A673 (cell line): ENCODE data around the gene KRTAP5-2. TPM values are rescaled to one million over a fixed set of nuclear protein-coding genes. Genes with fewer than 3 reads are reported as not detected.

Source experiments
- BruUV-seq: library from RNA; stranded (reverse); fragments of 400-500 nt; replicated peaks from 2 replicates; lab custom pipeline; 2021; lab: Mats Ljungman, UMichigan
- CTCF ChIA-PET: fragments of 300-600 bp; sonication (Branson Sonifier 250); formaldehyde crosslinking; loops from one replicate; lab custom pipeline; 2022; ENCODE audit warnings: antibody characterized with exemption; lab: Charles Lee
- POLR2A ChIA-PET: fragments of 300-600 bp; sonication (Branson Sonifier 250); formaldehyde crosslinking; loops from one replicate; lab custom pipeline; 2022; ENCODE audit warnings: antibody characterized with exemption; ENCODE audit not compliant: low non-redundant PET; lab: Charles Lee
- DNase-seq: peaks from one replicate; pipeline ENCODE4 v3.0.0-alpha.2; 2015; ENCODE audit warnings: low spot score
- H3K27ac ChIP-seq: fragments of 200-600 bp; sonication (generic); 2 replicates; pipeline ENCODE4 v1.5.1; 2016; ENCODE audit warnings: mixed run types, low read depth, mild to moderate bottlenecking, mixed read lengths, antibody characterized with exemption, low read length; ENCODE audit not compliant: poor library complexity, severe bottlenecking
- H3K27me3 ChIP-seq: fragments of 200-600 bp; sonication (generic); replicated peaks from 2 replicates; pipeline ENCODE4 v1.6.1; 2017; ENCODE audit warnings: mixed run types, low read depth, mild to moderate bottlenecking, mixed read lengths, antibody characterized with exemption, low read length; ENCODE audit not compliant: insufficient read depth, poor library complexity
- H3K36me3 ChIP-seq: fragments of 200-600 bp; sonication (generic); 2 replicates; pipeline ENCODE4 v1.6.1; 2016; ENCODE audit warnings: mixed run types, mild to moderate bottlenecking, mixed read lengths, antibody characterized with exemption, low read length; ENCODE audit not compliant: insufficient read depth, poor library complexity, severe bottlenecking
- H3K4me1 ChIP-seq: fragments of 200-600 bp; sonication (generic); 2 replicates; pipeline ENCODE4 v1.6.1; 2017; ENCODE audit warnings: mixed run types, mild to moderate bottlenecking, mixed read lengths, antibody characterized with exemption, low read length; ENCODE audit not compliant: insufficient read depth, poor library complexity, severe bottlenecking
- H3K4me3 ChIP-seq: fragments of 200-600 bp; sonication (generic); 2 replicates; pipeline ENCODE4 v1.5.1; 2016; ENCODE audit warnings: low read depth, mixed run types, mild to moderate bottlenecking, mixed read lengths, low read length; ENCODE audit not compliant: poor library complexity, severe bottlenecking
- H3K9me3 ChIP-seq: fragments of 200-600 bp; sonication (generic); 2 replicates; pipeline ENCODE4 v1.6.1; 2016; ENCODE audit warnings: mixed run types, low read depth, mild to moderate bottlenecking, mixed read lengths, antibody characterized with exemption, low read length; ENCODE audit not compliant: poor library complexity, severe bottlenecking
- CTCF ChIP-seq: fragments of 300-800, 200-600 bp; sonication (generic); conservative IDR thresholded peaks from 2 replicates; pipeline ENCODE4 v1.5.1; 2017; ENCODE audit warnings: low read depth, mild to moderate bottlenecking, antibody characterized with exemption, low read length, moderate library complexity, mixed read lengths
- EZH2 ChIP-seq: fragments of 200-600 bp; sonication (generic); IDR thresholded peaks from 2 replicates; pipeline ENCODE4 v1.6.1; 2017; ENCODE audit warnings: borderline replicate concordance, low read depth, mild to moderate bottlenecking, mixed read lengths, antibody characterized with exemption, low read length; ENCODE audit not compliant: poor library complexity, severe bottlenecking
- intact Hi-C: fragments of 100-400 bp; cut with micrococcal nuclease; formaldehyde crosslinking; loops from one replicate; pipeline ENCODE4 v1.10.0; 2022; ENCODE audit not compliant: unreplicated experiment
- total RNA-seq: library from RNA; stranded (reverse); gene quantifications from 2 replicates; pipeline ENCODE4 v1.2.3, GENCODE V29; 2021

Gene KRTAP5-2
- total RNA-seq, 1 experiment from 2014 or later: not detected

GRCh38 chr11:1547467-1548098 lies 50.5 kb downstream of the KRTAP5-2 start:
- POLR2A ChIA-PET: no interaction called here
- H3K27me3 ChIP-seq: peaks cover 35% of the 10 kb centered on the region

More at GRCh38 chr11:1547467-1548098, 50.5 kb downstream of the KRTAP5-2 start:
- no peak for DNase-seq
- CTCF ChIA-PET: interaction anchor here (1.8 kb wide), 1 partner anchor 27 kb away, joined by 14 read pairs; no protein-coding TSS in a partner anchor
- intact Hi-C loops: loop anchor here (2.0 to 10.0 kb wide), 3 partner anchors 27 to 285 kb away; partner anchors contain the start of genes KRTAP5-4, KRTAP5-5 and SYT8
- no peaks in the 10 kb centered on the region for H3K9me3 ChIP-seq
- no peaks in the 10 kb centered on the region for H3K36me3 ChIP-seq
- H3K4me3 ChIP-seq: no peak overlapping the region
- no peaks in the 10 kb centered on the region for H3K4me1 ChIP-seq
- TF ChIP-seq CTCF: no peak
- no peak for TF ChIP-seq EZH2
- no TSS peak for BruUV-seq
- no peak overlapping the region for H3K27ac ChIP-seq

Other genes starting within 250 kb of the KRTAP5-2 start
- gene BRSK2, start 208.4 kb downstream of the KRTAP5-2 start, total RNA-seq: 2.2 and 3.6 TPM in 2 replicates
- gene MOB2, start 111.5 kb downstream of the KRTAP5-2 start, total RNA-seq: 14.5 and 14.7 TPM in 2 replicates
- gene DUSP8, start 26.0 kb downstream of the KRTAP5-2 start, total RNA-seq: 0.70 and 1.9 TPM in 2 replicates
- not detected in 2 replicates for gene KRTAP5-1, start 13.0 kb downstream of the KRTAP5-2 start, total RNA-seq
- not detected in 2 replicates for gene KRTAP5-3, start 10.2 kb upstream of the KRTAP5-2 start, total RNA-seq
- not detected in 2 replicates for gene KRTAP5-4, start 23.8 kb upstream of the KRTAP5-2 start, total RNA-seq
- not detected in 2 replicates for gene KRTAP5-5, start 31.5 kb upstream of the KRTAP5-2 start, total RNA-seq
- not detected in 2 replicates for gene KRTAP5-6, start 98.9 kb upstream of the KRTAP5-2 start, total RNA-seq
- 0.24 TPM in 1 of 2 replicates, not detected in the other for gene IFITM10, start 152.3 kb upstream of the KRTAP5-2 start, total RNA-seq
- 144 and 159 TPM in 2 replicates for gene CTSD, start 165.6 kb upstream of the KRTAP5-2 start, total RNA-seq
- not detected in 2 replicates for gene SYT8, start 236.7 kb upstream of the KRTAP5-2 start, total RNA-seq
- not detected in 2 replicates for gene TNNI2, start 240.7 kb upstream of the KRTAP5-2 start, total RNA-seq